ES-I3 (cell line): ENCODE measurements around the gene TMEM9B.
"Not testable (repeated sequence)": the region's sequence is repeated elsewhere in the genome, so short reads cannot be mapped to it uniquely, and the experiment has no call there.

Experiments
- H3K36me3 ChIP-seq: 2 replicates; pipeline ENCODE4 v1.6.1; 2013; ENCODE audit warnings: mild to moderate bottlenecking, low read length, control low read depth, moderate library complexity; ENCODE audit not compliant: insufficient read depth
- H3K4me1 ChIP-seq: 2 replicates; pipeline ENCODE4 v1.6.1; 2013; ENCODE audit warnings: mild to moderate bottlenecking, control low read depth, low read length; ENCODE audit not compliant: insufficient read depth
- H3K9ac ChIP-seq: 2 replicates; pipeline ENCODE4 v1.6.1; 2013; ENCODE audit warnings: low read depth, mild to moderate bottlenecking, low read length, moderate library complexity
- H3K9me3 ChIP-seq: 2 replicates; pipeline ENCODE4 v1.6.1; 2013; ENCODE audit warnings: mild to moderate bottlenecking, low read length, moderate library complexity; ENCODE audit not compliant: control insufficient read depth, insufficient read depth

Gene TMEM9B

DNA sequence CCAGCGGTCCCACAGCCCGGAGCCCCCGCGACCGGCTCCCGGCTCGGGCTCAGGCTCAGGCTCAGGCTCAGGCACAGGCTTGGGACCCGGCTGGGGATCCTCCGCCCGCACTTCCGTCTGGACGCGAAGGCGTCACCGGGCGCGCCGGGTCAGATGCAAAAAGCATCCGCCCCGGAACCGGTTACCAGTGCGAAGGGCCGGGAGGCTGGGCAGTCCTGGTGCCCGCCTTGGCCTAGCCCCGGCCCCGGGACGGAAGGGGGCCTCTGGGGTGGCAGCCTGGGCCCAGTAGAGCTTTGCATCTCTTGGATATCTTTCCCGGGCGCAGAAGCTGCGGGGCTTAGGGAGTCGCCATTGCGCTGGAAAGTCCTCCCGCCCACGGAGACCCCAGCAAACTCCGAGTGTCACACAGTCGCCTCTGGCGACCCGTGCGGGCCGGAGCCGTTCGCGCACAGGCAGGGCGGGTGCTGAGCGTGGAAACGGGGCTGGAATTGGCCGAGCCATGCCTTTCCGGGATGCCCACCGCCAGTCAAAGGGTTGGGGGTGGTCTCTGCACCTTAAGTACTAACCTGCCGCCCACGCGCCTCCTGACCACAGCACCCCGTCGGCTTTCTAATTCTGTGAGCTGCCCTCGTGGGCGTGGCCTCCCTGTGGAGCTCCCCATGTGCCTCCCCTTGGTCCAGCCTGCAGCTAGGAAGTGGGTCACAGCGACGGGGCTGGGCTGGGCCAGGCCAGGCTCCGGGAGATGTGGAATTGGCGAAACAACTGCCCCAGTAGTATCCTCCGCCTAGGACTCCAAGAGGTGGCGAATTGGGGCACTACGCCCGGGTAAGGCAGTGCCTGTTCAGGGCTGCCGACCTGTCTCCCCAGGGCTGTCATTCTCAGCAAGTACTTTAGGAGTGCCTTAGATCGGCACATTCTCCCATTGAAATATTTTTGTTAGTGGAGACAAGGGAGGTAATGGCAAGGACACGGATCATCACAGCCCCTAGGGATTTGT is at the start of gene TMEM9B:
Gene TMEM9B (minus strand): TSS at position 119 of the 997 bp plus-strand sequence. CDS start 129 bp downstream, outside the sequence.
- peak within 1 kb of the TSS; percentile 87 for H3K9ac ChIP-seq
- H3K36me3 ChIP-seq, result no peaks in the 10 kb centered on the region
- H3K9me3 ChIP-seq, result no peaks in the 10 kb centered on the region
- peaks cover 8% of the 10 kb centered on the region for H3K4me1 ChIP-seq

DNA sequence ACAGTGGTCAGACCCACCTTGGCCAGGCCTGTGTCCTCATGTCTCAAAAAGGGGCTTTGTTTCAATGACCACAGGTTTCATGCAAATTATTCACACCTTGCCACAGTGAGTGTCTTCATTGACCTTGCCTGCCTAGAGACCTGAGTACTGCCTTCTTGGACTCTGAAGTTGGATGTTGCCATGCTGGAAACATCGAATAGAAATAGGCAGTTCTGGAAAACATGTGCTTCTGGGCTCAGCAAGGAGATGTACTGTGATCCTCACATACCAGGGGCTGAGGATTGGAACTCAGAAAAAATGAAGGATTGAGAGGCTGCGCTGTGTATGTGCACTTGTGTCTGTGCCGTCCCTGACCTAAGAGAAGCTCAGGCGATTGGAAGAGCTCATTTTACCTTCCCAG is 49.1 kb upstream of the TMEM9B start:
- no peaks in the 10 kb centered on the region for H3K36me3 ChIP-seq
- no peaks in the 10 kb centered on the region; the same call in 1 of the 2 replicates for H3K4me1 ChIP-seq
- no peaks in the 10 kb centered on the region for H3K9me3 ChIP-seq
- H3K9ac ChIP-seq, result no peak overlapping the region

DNA sequence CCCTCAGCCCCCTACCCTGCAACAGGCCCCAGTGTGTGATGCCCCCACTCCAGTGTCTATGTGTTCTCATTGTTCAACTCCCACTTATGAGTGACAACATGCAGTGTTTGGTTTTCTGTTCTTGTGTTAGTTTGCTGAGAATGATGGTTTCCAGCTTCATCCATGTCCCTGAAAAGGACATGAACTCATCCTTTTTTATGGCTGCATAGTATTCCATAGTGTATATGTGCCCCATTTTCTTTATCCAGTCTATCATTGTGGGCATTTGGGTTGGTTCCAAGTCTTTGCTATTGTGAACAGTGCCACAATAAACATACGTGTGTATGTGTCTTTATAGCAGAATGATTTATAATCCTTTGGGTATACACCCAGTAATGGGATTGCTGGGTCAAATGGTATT is 45.3 kb upstream of the TMEM9B start:
- not testable (repeated sequence) for H3K4me1 ChIP-seq, H3K9ac ChIP-seq, H3K36me3 ChIP-seq, H3K9me3 ChIP-seq

DNA sequence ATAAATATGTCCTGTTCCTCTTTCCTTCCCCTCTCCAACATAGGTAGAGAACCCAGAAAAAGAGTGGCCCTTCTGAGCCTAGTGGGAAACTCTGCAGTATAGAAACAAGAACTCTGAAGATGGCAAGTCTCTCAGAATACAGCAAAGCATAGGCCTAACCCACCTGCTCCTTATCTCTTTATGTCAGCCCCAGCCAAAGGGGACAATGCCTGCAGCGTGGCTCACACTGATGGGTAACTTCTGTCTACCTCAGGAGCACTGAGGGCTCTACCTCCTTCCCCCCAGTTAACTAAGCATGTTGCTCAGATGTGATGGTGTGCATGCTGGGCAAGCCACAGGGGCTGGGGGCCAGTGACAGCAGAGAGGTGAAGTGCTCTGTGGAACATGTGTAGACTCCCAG is 44.4 kb upstream of the TMEM9B start:
- Histone ChIP-seq H3K9me3 (no peaks in the 10 kb centered on the region), H3K4me1 (no peaks in the 10 kb centered on the region), H3K9ac (no peak overlapping the region), H3K36me3 (no peaks in the 10 kb centered on the region)

DNA sequence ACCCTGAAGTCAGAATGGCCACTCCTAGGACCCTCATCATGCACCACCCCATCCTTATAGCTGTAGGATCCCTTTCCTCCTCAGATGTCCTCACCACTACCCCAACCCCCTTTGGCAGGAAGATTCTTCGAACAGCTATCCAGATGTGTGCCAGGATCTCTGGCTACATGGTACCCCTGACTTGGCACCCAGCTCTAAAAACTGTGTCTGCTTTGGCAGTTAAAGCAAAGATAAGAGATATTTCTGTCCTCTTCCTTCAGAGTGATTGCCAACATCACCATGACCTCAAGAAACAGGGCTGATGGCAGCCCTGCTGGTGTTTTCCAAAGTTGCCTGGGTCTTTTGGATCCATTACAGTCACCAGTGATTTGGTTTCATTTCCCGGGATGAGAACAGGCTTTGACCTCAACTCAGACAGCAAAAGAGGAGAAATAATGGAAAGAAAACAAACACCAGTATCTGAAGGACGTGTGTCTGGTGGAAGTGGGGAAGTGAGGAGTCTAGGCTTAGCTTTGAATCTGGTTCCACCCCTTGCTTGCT is 43.8 kb upstream of the TMEM9B start:
- Histone ChIP-seq H3K4me1 (no peaks in the 10 kb centered on the region), H3K36me3 (no peaks in the 10 kb centered on the region), H3K9me3 (no peaks in the 10 kb centered on the region), H3K9ac (no peak overlapping the region)

DNA sequence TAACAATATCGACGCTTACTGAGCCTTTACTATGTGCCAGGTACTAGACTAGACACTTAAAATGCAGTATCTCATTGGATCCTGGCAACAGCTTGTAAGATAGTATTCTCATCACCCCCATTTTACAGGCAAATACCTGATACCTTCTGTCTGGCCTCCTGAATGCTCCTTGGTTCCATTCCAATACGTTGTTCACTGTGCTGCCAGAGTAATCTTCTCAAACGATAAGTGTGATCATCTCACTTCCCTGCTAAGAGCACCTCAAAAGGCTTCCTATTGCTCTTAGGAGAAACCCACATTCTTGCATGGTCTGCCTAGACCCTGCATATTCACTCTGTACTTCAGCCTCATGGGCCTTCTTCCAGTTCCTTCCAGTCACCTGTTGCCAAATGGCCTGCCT is 40.8 kb upstream of the TMEM9B start:
- Histone ChIP-seq H3K9ac (no peak overlapping the region), H3K36me3 (no peaks in the 10 kb centered on the region), H3K9me3 (no peaks in the 10 kb centered on the region), H3K4me1 (no peaks in the 10 kb centered on the region)

DNA sequence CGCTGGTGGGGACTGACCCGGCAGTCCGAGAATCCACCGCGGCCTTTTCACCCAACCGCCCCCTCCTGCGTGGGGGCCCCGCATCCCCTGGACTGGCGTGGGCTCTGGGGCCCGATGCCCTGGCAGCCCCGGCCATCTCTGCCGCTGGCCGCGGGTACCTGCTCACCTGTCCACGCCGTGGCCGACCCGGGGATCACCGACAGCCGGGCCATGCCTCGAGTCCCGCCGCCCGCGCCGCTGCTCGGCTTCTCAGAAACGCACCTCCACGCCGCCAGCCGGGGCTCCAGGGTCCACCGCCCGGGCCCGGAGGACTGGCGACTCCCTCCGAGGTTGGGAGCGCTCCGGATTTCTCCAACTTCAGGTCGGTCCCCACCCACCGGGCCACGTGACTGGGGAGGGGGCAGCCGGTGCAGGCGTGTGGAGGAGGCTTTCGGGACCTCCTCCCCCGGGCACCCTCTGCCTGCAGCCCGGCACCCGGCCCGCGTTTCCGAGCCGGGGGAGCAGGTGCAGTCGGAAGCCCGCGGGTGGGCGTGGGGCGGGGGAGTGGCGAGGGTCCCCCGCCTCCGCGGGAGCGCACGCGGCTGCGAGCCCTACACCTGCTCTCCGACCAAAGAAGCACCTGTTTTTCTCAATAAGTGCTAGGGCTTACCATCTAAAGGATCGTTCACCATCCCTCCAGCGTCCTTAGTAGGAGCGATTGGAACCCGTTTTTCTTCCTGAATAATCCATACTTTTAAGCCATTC is 40.1 kb upstream of the TMEM9B start:
- Histone ChIP-seq H3K9me3 (no peaks in the 10 kb centered on the region), H3K36me3 (no peaks in the 10 kb centered on the region), H3K9ac (peak overlapping the region; percentile 70), H3K4me1 (no peaks in the 10 kb centered on the region)

DNA sequence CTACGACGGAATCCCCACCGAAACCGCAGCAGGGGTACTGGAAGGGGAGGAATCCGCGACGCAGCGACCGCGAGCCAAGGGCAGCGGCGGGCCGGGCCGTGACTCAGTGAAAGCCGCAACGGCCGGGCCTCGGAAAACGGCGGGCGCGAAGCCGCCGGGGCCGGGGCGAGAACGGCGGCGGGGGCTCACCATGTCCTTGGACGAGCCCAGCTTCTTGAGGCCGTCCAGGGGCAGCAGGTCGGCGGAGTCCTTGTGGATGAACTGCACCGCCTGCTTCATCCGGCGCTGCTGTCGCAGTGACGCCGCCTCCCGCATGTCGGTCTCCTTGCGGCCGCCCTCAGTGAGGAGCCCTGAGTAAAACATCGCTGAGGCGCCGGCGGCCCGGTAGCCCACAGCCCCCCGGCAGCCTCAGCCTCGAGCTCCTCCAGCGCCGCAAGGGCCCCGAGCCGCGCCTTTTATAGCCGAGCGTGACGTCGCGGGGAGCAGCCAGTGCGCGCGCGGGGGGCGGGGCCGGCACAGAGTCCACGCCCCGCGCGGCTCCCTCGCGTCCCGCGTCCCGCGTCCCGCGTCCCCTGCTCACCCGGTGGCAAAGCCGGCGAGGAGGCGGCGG is 39.4 kb upstream of the TMEM9B start, which contains the start of gene NRIP3:
Gene NRIP3 (minus strand): TSS at position 429 of the 610 bp plus-strand sequence. CDS start 66 bp downstream, at position 363.
- Histone ChIP-seq H3K4me1 (no peaks in the 10 kb centered on the region), H3K9me3 (no peaks in the 10 kb centered on the region), H3K36me3 (no peaks in the 10 kb centered on the region), H3K9ac (peak within 1 kb of the TSS; percentile 70)

DNA sequence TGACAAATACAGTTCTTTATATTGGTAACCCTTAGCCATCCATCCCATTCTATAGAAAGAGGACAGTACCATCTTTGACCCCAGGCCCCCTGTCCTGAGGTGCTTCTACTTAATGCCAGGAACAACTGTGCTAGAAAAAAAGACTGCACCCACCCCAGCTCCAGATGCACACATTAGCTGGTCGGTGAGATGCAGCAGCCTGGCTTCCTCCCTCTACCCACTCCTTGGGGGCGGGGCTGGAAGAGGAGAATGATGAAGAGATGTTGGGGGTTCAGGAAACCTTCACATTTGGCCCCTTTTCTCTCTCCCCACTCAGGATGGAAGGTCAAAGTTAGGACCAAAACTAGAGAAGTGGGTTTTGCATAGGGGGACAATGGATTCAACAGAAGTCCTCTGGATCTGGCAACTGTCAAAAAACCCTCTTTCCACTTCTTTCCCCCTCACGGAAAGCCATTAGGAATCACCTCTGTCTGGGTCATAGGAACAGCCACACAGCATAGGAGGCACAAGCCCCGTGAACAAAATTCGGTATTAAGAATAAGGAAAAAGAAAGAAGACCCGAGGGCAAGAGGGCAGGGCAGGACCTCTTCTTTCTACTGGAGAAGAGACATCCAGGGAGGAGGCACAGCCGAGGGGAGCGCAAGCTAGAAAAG is 38.8 kb upstream of the TMEM9B start:
- Histone ChIP-seq H3K9me3 (no peaks in the 10 kb centered on the region), H3K36me3 (no peaks in the 10 kb centered on the region), H3K4me1 (no peaks in the 10 kb centered on the region), H3K9ac (peak overlapping the region; percentile 70; the same call in 1 of the 2 replicates)

DNA sequence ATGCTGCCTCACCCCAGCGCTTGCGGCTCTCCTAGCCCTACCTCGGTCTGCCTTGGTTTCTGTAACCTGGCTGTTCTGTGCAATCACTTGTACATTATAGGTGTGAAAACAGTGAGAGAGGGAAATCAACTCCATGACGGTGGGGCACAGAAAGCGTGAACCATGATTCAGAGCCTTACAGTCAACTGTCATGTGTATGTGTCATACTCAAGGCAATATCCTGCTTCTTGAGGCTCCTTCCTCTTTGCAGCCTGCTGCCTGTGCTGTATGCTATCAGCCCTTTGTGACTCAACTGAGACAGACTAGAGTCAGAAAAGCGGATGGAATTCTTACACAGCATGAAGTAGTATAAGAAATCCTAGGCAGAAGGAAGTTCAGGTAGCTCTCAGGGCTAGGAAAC is 37.5 kb upstream of the TMEM9B start:
- Histone ChIP-seq H3K9ac (no peak overlapping the region), H3K4me1 (no peaks in the 10 kb centered on the region), H3K36me3 (no peaks in the 10 kb centered on the region), H3K9me3 (no peaks in the 10 kb centered on the region)

DNA sequence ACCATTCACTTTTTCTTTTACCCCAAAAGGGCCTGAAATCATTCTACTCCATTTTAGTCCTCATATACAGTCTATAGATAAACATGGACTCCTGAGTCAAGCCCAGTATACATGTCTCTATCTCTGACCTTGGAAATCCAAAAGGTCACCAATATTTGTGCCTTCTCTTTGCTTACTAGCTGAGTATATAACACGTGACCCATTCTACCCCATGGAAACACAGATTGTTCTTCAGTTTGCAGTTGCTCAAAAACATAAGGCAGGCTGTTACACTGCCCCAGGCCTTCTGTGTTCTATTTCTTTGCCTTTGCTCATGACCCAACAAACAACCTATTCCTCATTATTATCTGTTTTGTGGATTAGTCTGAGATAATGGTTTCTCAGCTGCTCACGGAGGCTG is 33.8 kb upstream of the TMEM9B start:
- Histone ChIP-seq H3K9ac (no peak overlapping the region), H3K36me3 (no peaks in the 10 kb centered on the region), H3K9me3 (no peaks in the 10 kb centered on the region), H3K4me1 (no peaks in the 10 kb centered on the region)

DNA sequence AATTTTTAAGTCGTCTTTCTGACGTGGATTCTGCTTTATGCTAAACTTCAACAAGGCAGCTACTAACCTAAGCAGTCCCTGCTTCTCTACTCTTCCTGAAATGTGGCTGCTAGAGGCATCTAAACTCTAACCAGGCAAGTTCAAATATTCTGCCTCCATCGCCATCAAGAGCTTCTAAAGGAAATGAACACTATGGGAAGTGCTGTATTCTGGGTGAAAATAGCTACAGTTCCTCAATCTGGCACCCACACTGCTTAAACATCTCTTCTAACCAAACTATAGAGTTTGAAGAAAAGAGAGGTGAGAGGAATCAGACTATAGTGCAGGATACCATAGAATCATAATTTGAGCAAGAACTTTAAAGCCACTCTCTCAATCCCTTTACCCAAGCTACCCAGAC is 33.2 kb upstream of the TMEM9B start:
- Histone ChIP-seq H3K4me1 (no peaks in the 10 kb centered on the region), H3K9me3 (no peaks in the 10 kb centered on the region), H3K9ac (no peak overlapping the region), H3K36me3 (no peaks in the 10 kb centered on the region)

DNA sequence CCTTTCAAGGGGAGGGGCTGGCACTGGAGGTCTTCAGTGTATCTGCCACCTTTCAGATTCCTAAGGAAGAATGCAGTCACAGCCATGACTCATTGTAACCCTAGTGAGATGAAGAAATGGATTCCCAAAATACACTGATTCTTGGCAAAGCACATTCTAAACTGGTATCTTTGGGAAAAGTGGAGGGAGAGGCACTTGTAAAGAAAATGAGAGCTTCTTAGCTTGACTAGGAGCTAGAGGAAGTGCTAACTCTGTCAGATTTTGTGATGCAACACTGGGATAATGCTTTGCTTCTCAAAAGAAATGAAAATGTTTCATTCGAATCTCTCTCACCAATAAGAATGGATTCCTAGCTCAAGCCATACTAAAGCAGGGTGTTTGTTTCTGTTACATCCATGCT is 25.2 kb upstream of the TMEM9B start:
- H3K4me1 ChIP-seq, result peaks cover 8% of the 10 kb centered on the region
- H3K36me3 ChIP-seq, result no peaks in the 10 kb centered on the region
- H3K9me3 ChIP-seq, result no peaks in the 10 kb centered on the region
- 0 out of 2 replicates have a peak overlapping the region, but pooled peaks have one; percentile 16 for H3K9ac ChIP-seq
